GM12878 (cell line): ENCODE measurements around the gene STARD13. TPM values are rescaled to one million over a fixed set of nuclear protein-coding genes. Genes with fewer than 3 reads are reported as not detected.

Experiments used
- ATAC-seq: fragments of 200-7000 bp; cut with Tn5 transposase; 3 replicates; pipeline ENCODE4 v1.9.1; 2020; ENCODE audit warnings: mild to moderate bottlenecking, moderate library complexity
- BruUV-seq: library from RNA; stranded (reverse); fragments of 400-500 nt; replicated peaks from 2 replicates; lab custom pipeline; 2021; lab: Mats Ljungman, UMichigan
- CTCF ChIA-PET: fragments of 300-600 bp; sonication (Branson Sonifier 250); formaldehyde crosslinking; extraction: SDS; loops from one replicate; lab custom pipeline; 2021; ENCODE audit warnings: inconsistent platforms; lab: Yijun Ruan, JAX
- POLR2A ChIA-PET: fragments of 350-600 bp; formaldehyde crosslinking; extraction: SDS; loops from one replicate; lab custom pipeline; 2021; ENCODE audit warnings: inconsistent platforms; lab: Charles Lee
- RAD21 ChIA-PET: fragments of 300-600 bp; sonication (Branson Sonifier 250); formaldehyde crosslinking; loops from one replicate; lab custom pipeline; 2023; ENCODE audit warnings: antibody characterized with exemption; ENCODE audit not compliant: unreplicated experiment; lab: Charles Lee
- SMC1A ChIA-PET: fragments of 300-600 bp; sonication (Branson Sonifier 250); formaldehyde crosslinking; loops from one replicate; lab custom pipeline; 2023; ENCODE audit not compliant: unreplicated experiment, uncharacterized antibody; lab: Charles Lee
- DNase-seq: peaks from one replicate; pipeline ENCODE4 v3.0.0-alpha.2; 2011; ENCODE audit warnings: low read depth, low spot score
- FAIRE-seq: peaks from 3 replicates; lab custom pipeline; 2011; peaks lifted over from hg19 to GRCh38; lab: Jason Lieb, UNC
- H2AFZ ChIP-seq: 2 replicates; pipeline ENCODE4 v1.6.0; 2011; ENCODE audit warnings: low read depth, low read length, control low read depth; ENCODE audit not compliant: control insufficient read depth
- H3K27ac ChIP-seq: 2 replicates; pipeline ENCODE4 v1.5.1; 2011; ENCODE audit warnings: control low read depth; ENCODE audit not compliant: control insufficient read depth, insufficient read depth
- H3K27me3 ChIP-seq, 2 experiments: replicated peaks in 1 of 2; 2 replicates each; pipeline versions ENCODE4 v1.6.0 to v1.6.1; 2011; ENCODE audit warnings: low read length in 1 of 2; ENCODE audit not compliant: control insufficient read depth in 2 of 2, insufficient read depth in 2 of 2
- H3K36me3 ChIP-seq, 2 experiments: 2 replicates each; pipeline ENCODE4 v1.5.1; 2011; ENCODE audit warnings: low read length in 1 of 2; ENCODE audit not compliant: control insufficient read depth in 2 of 2, insufficient read depth in 2 of 2
- H3K4me1 ChIP-seq: 2 replicates; pipeline ENCODE4 v1.6.1; 2011; ENCODE audit warnings: mild to moderate bottlenecking, low read length, moderate library complexity, mixed read lengths; ENCODE audit not compliant: control insufficient read depth, insufficient read depth
- H3K4me2 ChIP-seq: 2 replicates; pipeline ENCODE4 v1.6.0; 2011; ENCODE audit warnings: control low read depth; ENCODE audit not compliant: control insufficient read depth, insufficient read depth
- H3K4me3 ChIP-seq: fragments of 200-600 bp; sonication (generic); 2 replicates; pipeline ENCODE4 v1.5.1; 2016
- H3K79me2 ChIP-seq: 2 replicates; pipeline ENCODE4 v1.6.0; 2011; ENCODE audit warnings: low read length; ENCODE audit not compliant: control insufficient read depth, insufficient read depth
- H3K9ac ChIP-seq: 2 replicates; pipeline ENCODE4 v1.8.0; 2011; ENCODE audit warnings: low read length, control low read depth, mixed read lengths; ENCODE audit not compliant: control insufficient read depth, insufficient read depth
- H3K9me3 ChIP-seq: replicated peaks from 3 replicates; pipeline ENCODE4 v1.5.1; 2011; ENCODE audit warnings: mild to moderate bottlenecking, low read length; ENCODE audit not compliant: control insufficient read depth, insufficient read depth
- H4K20me1 ChIP-seq: 2 replicates; pipeline ENCODE4 v1.6.0; 2011; ENCODE audit not compliant: control insufficient read depth, insufficient read depth
- BCLAF1 ChIP-seq: fragments of 450-650 bp; IDR thresholded peaks from 2 replicates; pipeline ENCODE4 v1.6.1; 2017; ENCODE audit warnings: antibody characterized with exemption, mild to moderate bottlenecking, moderate library complexity
- E2F4 ChIP-seq: IDR thresholded peaks from 2 replicates; pipeline ENCODE4 v1.6.1; 2012; ENCODE audit warnings: low read depth, low read length, improper control_type of control experiment
- FOXK2 ChIP-seq: fragments of 450-650 bp; IDR thresholded peaks from 2 replicates; pipeline ENCODE4 v1.6.1; 2017; ENCODE audit warnings: mild to moderate bottlenecking, moderate library complexity
- IKZF1 ChIP-seq: fragments of 450-650 bp; conservative IDR thresholded peaks from 2 replicates; pipeline ENCODE4 v1.6.1; 2017; ENCODE audit warnings: antibody characterized with exemption, mild to moderate bottlenecking
- KAT2A ChIP-seq: conservative IDR thresholded peaks from 2 replicates; pipeline ENCODE4 v1.6.1; 2011; ENCODE audit warnings: low read depth, low read length; ENCODE audit not compliant: control insufficient read depth
- MYC ChIP-seq: IDR thresholded peaks from 2 replicates; pipeline ENCODE4 v1.6.1; 2011; ENCODE audit warnings: mild to moderate bottlenecking, low read length, moderate library complexity, inconsistent platforms; ENCODE audit not compliant: insufficient read depth, insufficient replicate concordance, insufficient read length, severe bottlenecking
- NFYA ChIP-seq: IDR thresholded peaks from 2 replicates; pipeline ENCODE4 v1.6.1; 2011; ENCODE audit warnings: low read depth, mild to moderate bottlenecking, low read length, improper control_type of control experiment, borderline replicate concordance
- POLR2AphosphoS5 ChIP-seq: IDR thresholded peaks from 2 replicates; pipeline ENCODE4 v1.6.1; 2011; ENCODE audit warnings: mild to moderate bottlenecking, low read length, inconsistent platforms
- RAD51 ChIP-seq: fragments of 450-650 bp; IDR thresholded peaks from 2 replicates; pipeline ENCODE4 v1.6.1; 2016; ENCODE audit warnings: moderate library complexity, mild to moderate bottlenecking, inconsistent platforms
- SKIL ChIP-seq: fragments of 450-650 bp; IDR thresholded peaks from 2 replicates; pipeline ENCODE4 v1.6.1; 2017; ENCODE audit warnings: mild to moderate bottlenecking, low read depth, inconsistent platforms; ENCODE audit not compliant: poor library complexity, severe bottlenecking
- TARDBP ChIP-seq: IDR thresholded peaks from 2 replicates; pipeline ENCODE4 v1.6.1; 2016; ENCODE audit warnings: borderline replicate concordance
- TCF12 ChIP-seq: IDR thresholded peaks from 2 replicates; pipeline ENCODE4 v1.6.1; 2011; ENCODE audit warnings: low read depth, mild to moderate bottlenecking, low read length
- TCF7 ChIP-seq: IDR thresholded peaks from 2 replicates; pipeline ENCODE4 v1.6.1; 2014; ENCODE audit warnings: antibody characterized with exemption, borderline replicate concordance
- YBX1 ChIP-seq: fragments of 450-650 bp; IDR thresholded peaks from 2 replicates; pipeline ENCODE4 v1.6.1; 2016; ENCODE audit warnings: antibody characterized with exemption
- YY1 ChIP-seq: IDR thresholded peaks from 2 replicates; pipeline ENCODE4 v1.6.1; 2011; ENCODE audit warnings: low read depth, mild to moderate bottlenecking, low read length
- ZNF207 ChIP-seq: fragments of 450-650 bp; IDR thresholded peaks from 2 replicates; pipeline ENCODE4 v1.6.1; 2014; ENCODE audit warnings: antibody characterized with exemption, mild to moderate bottlenecking, borderline replicate concordance
- WGBS: methylation state at CpG from one replicate; pipeline ENCODE4 v1.1.6; 2016; ENCODE audit warnings: low lambda C conversion rate; ENCODE audit not compliant: insufficient replicate concordance, insufficient coverage; ENCODE audit errors: missing lambda C conversion rate; 5-methylcytosine and 5-hydroxymethylcytosine counted together
- in situ Hi-C: fragments of 300-500 bp; cut with MboI; formaldehyde crosslinking; loops from 9 replicates; pipeline ENCODE4 v1.14.3; 2018; ENCODE audit warnings: mixed read lengths
- intact Hi-C: fragments of 100-400 bp; cut with micrococcal nuclease; formaldehyde crosslinking; loops from one replicate; pipeline ENCODE4 v1.14.2; 2022; ENCODE audit not compliant: unreplicated experiment
- polyA plus RNA-seq, 11 experiments: library from polyadenylated mRNA; depleted of rRNA in 4 of 11; unstranded in 6 of 11; stranded (reverse) in 5 of 11; fragments of >200 nt; fragmentation: Nextera tagmentation in 4 of 11; fragmentation: Illumina TruSeq in 1 of 11; extraction: Ambion mirVana in 4 of 11; extraction: Trizol in 1 of 11; gene quantifications; 1 replicate in 1 of 11; 2 replicates in 10 of 11; pipeline versions ENCODE4 v1.2.1 to v1.2.3, GENCODE V29; 2011 to 2016; ENCODE audit warnings: inconsistent platforms in 2 of 11, missing spikeins in 2 of 11, low read depth in 1 of 11
- total RNA-seq, 4 experiments: library from RNA; depleted of rRNA in 3 of 4; stranded (reverse); fragments of >200 nt in 3 of 4; fragmentation: Illumina TruSeq in 1 of 4; extraction: Trizol in 1 of 4; gene quantifications; 2 replicates each; pipeline versions ENCODE4 v1.2.1 to v1.2.3, GENCODE V29; 2013 to 2021

Gene STARD13
- total and polyA plus RNA-seq, 10 of the 15 experiments (the other 5 are each of a cell fraction or from before 2014, with no cell fraction given) = 4.0 to 41.6 (median 10.1) TPM

DNA sequence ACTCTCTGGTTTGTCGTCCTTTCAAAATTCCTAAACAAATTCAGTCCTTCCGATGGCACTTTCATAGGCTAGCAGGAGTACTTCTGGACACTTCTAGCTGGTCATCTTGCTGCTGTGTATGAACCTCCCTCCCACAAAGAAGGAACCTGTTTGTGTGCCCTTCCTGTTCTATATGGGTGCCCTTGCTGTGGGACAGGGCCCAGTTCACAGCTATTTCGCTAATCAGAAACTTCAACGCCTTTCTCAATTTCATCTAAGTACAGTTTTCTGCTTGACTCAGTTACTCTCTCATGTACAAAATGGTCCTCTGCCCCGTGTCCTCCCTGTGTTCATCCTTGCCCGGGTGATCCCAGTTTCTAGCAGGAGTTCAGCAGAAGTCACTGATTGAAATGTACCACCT, 96.1 kb downstream of the STARD13 start (continued):
- TF ChIP-seq BCLAF1 (no peak), IKZF1 (peak; percentile 37), YBX1 (no peak), ZNF207 (no peak), MYC (no peak), POLR2AphosphoS5 (peak; percentile 61), YY1 (no peak)

DNA sequence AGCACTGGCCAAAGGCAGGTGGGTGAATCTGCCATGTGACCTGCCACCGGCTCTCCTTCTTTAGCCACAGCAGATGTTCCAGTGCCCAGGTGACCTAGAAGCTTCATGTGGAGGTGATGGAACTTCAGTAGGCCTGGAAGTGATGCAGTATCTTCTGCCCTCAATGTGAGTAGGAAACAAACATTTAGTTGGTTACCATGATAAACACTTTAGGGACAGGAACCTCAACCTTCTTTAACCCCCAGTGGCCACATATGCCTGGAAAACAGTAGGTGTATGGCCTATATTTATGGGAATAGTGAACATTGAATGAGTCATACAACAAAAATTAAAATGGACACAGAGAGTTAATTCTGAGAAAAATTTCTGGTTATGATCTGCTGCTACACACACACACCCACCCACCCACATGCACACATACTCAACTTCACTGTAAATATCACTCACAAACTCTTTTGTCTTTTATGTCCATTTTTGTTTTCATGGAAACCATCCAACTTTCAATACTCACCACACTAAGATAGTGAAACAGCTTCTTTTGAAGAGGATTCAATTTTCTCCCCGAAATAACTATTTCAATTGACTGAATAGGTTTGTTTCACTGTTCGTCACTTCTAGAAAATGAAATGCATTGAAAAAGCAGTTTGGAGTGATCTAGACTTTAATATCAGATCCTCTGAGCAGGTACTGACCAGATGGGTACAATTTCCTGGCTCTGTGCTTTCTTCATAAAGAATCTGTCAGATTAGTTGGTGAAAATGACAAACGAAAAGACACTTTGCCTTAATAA, 97.3 kb downstream of the STARD13 start:
- Histone ChIP-seq H3K4me1 (peaks cover 31% of the 10 kb centered on the region), H3K4me2 (peak overlapping the region; percentile 69), H3K27ac (peak overlapping the region; percentile 93), H3K36me3 (peaks cover 0 to 3% of the 10 kb centered on the region in 2 experiments; a peak in 3 of 4 replicates), H3K9me3 (no peaks in the 10 kb centered on the region; the same call in 2 of the 3 replicates), H3K27me3 (no peaks in the 10 kb centered on the region), H4K20me1 (no peaks in the 10 kb centered on the region), H3K79me2 (peaks cover 45% of the 10 kb centered on the region), H2AFZ (peak overlapping the region; percentile 20), H3K4me3 (peak overlapping the region; percentile 24; the same call in 1 of the 2 replicates), H3K9ac (peak overlapping the region; percentile 67)
- in situ Hi-C loops (loop anchor here (5.0 kb wide), 1 partner anchor 41 kb away; no protein-coding TSS in a partner anchor), intact Hi-C loops (loop anchor here (2.0 kb wide), 1 partner anchor 17 kb away; no protein-coding TSS in a partner anchor)
- ChIA-PET CTCF (interaction anchor here (0.9 to 6.8 kb wide), 7 partner anchors 11 to 355 kb away, joined by 3 to 54 read pairs (median 5); no protein-coding TSS in a partner anchor), SMC1A (interaction anchor here (1.0 to 33.0 kb wide), 9 partner anchors 8 to 355 kb away, joined by 3 to 832 read pairs (median 8); no protein-coding TSS in a partner anchor), RAD21 (interaction anchor here (0.9 to 7.8 kb wide), 15 partner anchors 9 to 539 kb away, joined by 3 to 158 read pairs (median 8); no protein-coding TSS in a partner anchor), POLR2A (interaction anchor here (1.1 to 20.2 kb wide), 7 partner anchors 9 to 81 kb away, joined by 3 to 343 read pairs (median 9); no protein-coding TSS in a partner anchor)
- peak; percentile 75 for ATAC-seq
- WGBS = 0% methylated on average over 4 of the region's 4 CpGs
- peak; percentile 79 for DNase-seq
- peak; percentile 77 for FAIRE-seq
- BruUV-seq = no TSS peak
- TF ChIP-seq NFYA (no peak), SKIL (peak; percentile 70), TCF12 (peak; percentile 49; the same call in 1 of the 2 replicates), TARDBP (no peak), FOXK2 (no peak), KAT2A (no peak), E2F4 (no peak), TCF7 (peak; percentile 81), RAD51 (0 out of 2 replicates have a peak, but pooled peaks have one; percentile 27)
